Kidney (tissue), 14 donors: ENCODE data around the gene MMP19. TPM values are rescaled to one million over a fixed set of nuclear protein-coding genes. Genes with fewer than 3 reads are reported as not detected.

Experiments used
- DNase-seq, 5 donors: peaks; one replicate each; pipeline ENCODE4 v3.0.0-alpha.2; 2013 to 2020
- FAIRE-seq: peaks from 2 replicates; lab custom pipeline; 2012; peaks lifted over from hg19 to GRCh38; lab: Jason Lieb, UNC
- H3K27ac ChIP-seq, 2 donors: one replicate each; pipeline ENCODE4 v1.7.0; 2013; ENCODE audit warnings: low read depth in 2 of 2, low read length in 2 of 2, inconsistent platforms in 1 of 2
- H3K27me3 ChIP-seq: one replicate; pipeline ENCODE4 v1.7.1; 2013; ENCODE audit warnings: low read length, inconsistent platforms; ENCODE audit not compliant: control insufficient read depth, insufficient read depth
- H3K36me3 ChIP-seq, 3 donors: one replicate each; pipeline versions ENCODE4 v1.7.0 to v1.7.1; 2013; ENCODE audit warnings: low read length in 3 of 3, control low read depth in 1 of 3, inconsistent platforms in 1 of 3; ENCODE audit not compliant: insufficient read depth in 3 of 3, control insufficient read depth in 2 of 3
- H3K4me1 ChIP-seq, 3 donors: one replicate each; pipeline versions ENCODE4 v1.7.0 to v1.7.1; 2013; ENCODE audit warnings: low read length in 3 of 3, inconsistent platforms in 1 of 3, low read depth in 1 of 3; ENCODE audit not compliant: control insufficient read depth in 2 of 3, insufficient read depth in 2 of 3
- H3K4me3 ChIP-seq, 3 donors: one replicate each; pipeline versions ENCODE4 v1.7.0 to v1.8.1; 2013; ENCODE audit warnings: low read length in 3 of 3, control low read depth in 1 of 3, inconsistent platforms in 1 of 3
- H3K9ac ChIP-seq, 3 donors: one replicate each; pipeline versions ENCODE4 v1.7.0 to v1.7.1; 2013; ENCODE audit warnings: low read length in 3 of 3, control low read depth in 1 of 3, inconsistent platforms in 1 of 3
- H3K9me3 ChIP-seq, 3 donors: one replicate each; pipeline versions ENCODE4 v1.7.0 to v1.7.1; 2013; ENCODE audit warnings: low read length in 3 of 3, control low read depth in 1 of 3, inconsistent platforms in 1 of 3; ENCODE audit not compliant: control insufficient read depth in 2 of 3, insufficient read depth in 1 of 3
- intact Hi-C: fragments of 100-400 bp; cut with DNase I; formaldehyde crosslinking; loops from one replicate; pipeline ENCODE4 v1.11.1; 2022
- polyA plus RNA-seq: library from polyadenylated mRNA; stranded (reverse); fragments of 350-450 nt; fragmentation: Illumina TruSeq; extraction: RNeasy Lipid Tissue Mini Kit (QIAGEN cat#74804); gene quantifications from one replicate; pipeline ENCODE4 v1.2.3, GENCODE V29; 2014; ENCODE audit warnings: low read depth, low replicate concordance; ENCODE audit not compliant: insufficient read depth
- total RNA-seq: library from RNA; stranded (reverse); fragmentation: NEBNext Ultra II Directional; extraction: Animal tissue kit (Norgen Biotek cat#: 25700); gene quantifications from one replicate; pipeline ENCODE4 v1.2.1, GENCODE V29; 2021
- TF ChIP-seq, protein P1 (sequence below): IDR thresholded peaks from 3 replicates; pipeline ENCODE4 v1.5.1; 2012; ENCODE audit warnings: mild to moderate bottlenecking, moderate library complexity, borderline replicate concordance; ENCODE audit not compliant: insufficient read depth; ENCODE audit errors: extremely low read depth
- donor health status: control.
- donor health status: control.
- donor health status: control.
- donor health status: control.
- donor health status: control.
- donor health status: DM: yes; HTN: yes; CAD: no.
- donor health status: Normal renal cell carcinoma (clear cell type).

Gene MMP19
- total and polyA plus RNA-seq, 2 donors from 2014 or later, result 2.0 to 8.8 TPM

DNA sequence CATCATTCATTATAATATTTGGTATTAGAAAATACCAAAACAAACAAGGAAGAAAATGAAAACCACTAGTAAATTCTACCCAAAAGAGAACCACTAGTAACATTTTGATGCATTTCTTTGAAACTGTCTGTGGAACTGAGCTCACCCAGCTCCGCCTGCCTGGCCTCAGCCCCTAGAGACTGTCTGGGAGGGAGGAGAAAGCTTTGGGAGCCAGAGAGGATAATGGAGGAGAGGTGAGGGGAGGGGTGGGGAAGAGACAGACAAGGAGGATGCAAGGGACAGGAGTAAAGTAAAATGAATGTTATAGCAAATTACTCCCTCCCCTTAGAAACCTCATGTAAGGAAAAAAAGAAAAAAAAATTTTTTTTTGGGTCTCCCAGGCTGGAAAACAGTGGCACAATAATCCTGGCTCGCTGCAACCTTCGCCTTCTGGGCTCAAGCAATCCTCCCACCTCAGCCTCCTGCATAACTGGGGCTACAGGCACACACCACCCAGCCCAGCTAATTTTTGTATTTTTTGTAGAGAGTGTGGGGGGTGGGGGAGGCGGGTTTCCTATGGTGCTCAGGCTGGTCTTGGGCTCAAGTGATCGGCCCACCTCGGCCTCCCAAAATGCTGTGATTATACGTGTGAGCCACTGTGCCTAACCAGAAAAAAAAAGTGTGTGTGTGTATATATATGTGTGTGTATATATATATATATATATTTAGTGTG lies 3.2 kb upstream of the MMP19 start:
- Histone ChIP-seq H3K9ac (no peak overlapping the region), H3K4me3 (no peak overlapping the region), H3K27ac (no peak overlapping the region), H3K9me3 (no peaks in the 10 kb centered on the region), H3K4me1 (peaks cover 0 to 6% (median 0%) of the 10 kb centered on the region in 3 donors), H3K36me3 (no peaks in the 10 kb centered on the region), H3K27me3 (no peaks in the 10 kb centered on the region)
- no peak for DNase-seq
- FAIRE-seq, result no peak
- intact Hi-C loops, result no loop called here
- TF ChIP-seq, protein P1, sequence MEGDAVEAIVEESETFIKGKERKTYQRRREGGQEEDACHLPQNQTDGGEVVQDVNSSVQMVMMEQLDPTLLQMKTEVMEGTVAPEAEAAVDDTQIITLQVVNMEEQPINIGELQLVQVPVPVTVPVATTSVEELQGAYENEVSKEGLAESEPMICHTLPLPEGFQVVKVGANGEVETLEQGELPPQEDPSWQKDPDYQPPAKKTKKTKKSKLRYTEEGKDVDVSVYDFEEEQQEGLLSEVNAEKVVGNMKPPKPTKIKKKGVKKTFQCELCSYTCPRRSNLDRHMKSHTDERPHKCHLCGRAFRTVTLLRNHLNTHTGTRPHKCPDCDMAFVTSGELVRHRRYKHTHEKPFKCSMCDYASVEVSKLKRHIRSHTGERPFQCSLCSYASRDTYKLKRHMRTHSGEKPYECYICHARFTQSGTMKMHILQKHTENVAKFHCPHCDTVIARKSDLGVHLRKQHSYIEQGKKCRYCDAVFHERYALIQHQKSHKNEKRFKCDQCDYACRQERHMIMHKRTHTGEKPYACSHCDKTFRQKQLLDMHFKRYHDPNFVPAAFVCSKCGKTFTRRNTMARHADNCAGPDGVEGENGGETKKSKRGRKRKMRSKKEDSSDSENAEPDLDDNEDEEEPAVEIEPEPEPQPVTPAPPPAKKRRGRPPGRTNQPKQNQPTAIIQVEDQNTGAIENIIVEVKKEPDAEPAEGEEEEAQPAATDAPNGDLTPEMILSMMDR, result no peak

DNA sequence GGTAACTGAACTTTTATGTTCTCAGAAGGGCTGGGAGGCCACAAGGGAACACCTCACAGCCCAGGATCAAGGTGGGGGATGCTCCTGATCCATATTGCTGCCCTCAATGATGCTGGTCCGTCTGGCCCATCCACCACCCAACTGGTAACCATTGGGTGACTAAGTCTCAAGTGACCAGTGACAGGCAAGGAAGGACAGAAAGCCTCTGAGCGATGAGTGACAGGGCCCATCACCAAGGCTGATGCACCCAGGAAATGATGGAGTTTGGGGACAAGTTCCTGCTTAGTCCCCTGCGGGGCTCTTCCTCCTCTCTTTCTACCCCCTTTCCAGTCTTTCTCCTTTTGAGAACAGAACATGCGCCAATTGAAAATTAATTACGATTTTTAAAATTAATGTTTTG lies 2.6 kb upstream of the MMP19 start:
- Histone ChIP-seq H3K9ac (no peak overlapping the region), H3K9me3 (no peaks in the 10 kb centered on the region), H3K4me3 (no peak overlapping the region), H3K27me3 (no peaks in the 10 kb centered on the region), H3K27ac (no peak overlapping the region), H3K36me3 (no peaks in the 10 kb centered on the region), H3K4me1 (peaks cover 0 to 6% (median 0%) of the 10 kb centered on the region in 3 donors)
- DNase-seq, result no peak
- FAIRE-seq, result no peak
- intact Hi-C loops, result no loop called here
- TF ChIP-seq, protein P1, result no peak

DNA sequence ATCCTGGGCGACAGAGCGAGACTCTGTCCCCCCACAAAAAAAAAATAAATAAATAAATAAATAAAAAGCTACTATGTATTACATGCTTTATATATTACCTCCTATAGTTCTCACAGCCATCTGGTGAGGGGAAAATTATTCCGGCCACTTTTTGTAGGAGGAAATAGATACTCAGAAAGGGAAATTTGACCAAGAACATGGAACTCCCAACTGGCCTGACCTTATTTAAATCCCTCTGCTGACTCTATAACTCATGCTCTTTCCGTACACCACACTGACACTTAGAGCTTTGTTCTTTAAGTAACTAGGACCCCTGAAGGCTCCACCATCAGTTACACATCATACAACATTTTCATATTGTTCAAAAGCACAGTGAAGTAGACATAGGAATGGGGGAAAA lies 2.2 kb upstream of the MMP19 start:
- H3K36me3 ChIP-seq, result no peaks in the 10 kb centered on the region
- peaks cover 0 to 6% (median 0%) of the 10 kb centered on the region in 3 donors for H3K4me1 ChIP-seq
- FAIRE-seq (no peak), DNase-seq (no peak)
- TF ChIP-seq, protein P1, result no peak
- H3K4me3 ChIP-seq, result no peak overlapping the region
- no peaks in the 10 kb centered on the region for H3K27me3 ChIP-seq
- H3K9me3 ChIP-seq, result no peaks in the 10 kb centered on the region
- H3K27ac ChIP-seq, result no peak overlapping the region
- no peak overlapping the region for H3K9ac ChIP-seq
- intact Hi-C loops, result no loop called here
